WTC11 (cell line): ENCODE measurements around the gene COL4A1.

ENCODE experiments used
- ELF4 ChIP-seq: sonication (generic); formaldehyde crosslinking; IDR thresholded peaks from 2 replicates; pipeline ENCODE4 v1.8.1; 2022; ENCODE audit warnings: low read depth, mild to moderate bottlenecking, moderate library complexity, missing genetic modification reagents
- EMX1 ChIP-seq: fragments of 250-450 bp; sonication (Bioruptor Pico); IDR thresholded peaks from 2 replicates; pipeline ENCODE4 v1.8.0; 2021; ENCODE audit warnings: mild to moderate bottlenecking
- FOXJ3 ChIP-seq: sonication (generic); formaldehyde crosslinking; IDR thresholded peaks from 2 replicates; pipeline ENCODE4 v1.9.0; 2021; ENCODE audit warnings: missing genetic modification reagents, mild to moderate bottlenecking, borderline replicate concordance
- FOXP1 ChIP-seq: sonication (generic); formaldehyde crosslinking; IDR thresholded peaks from 2 replicates; pipeline ENCODE4 v1.8.0; 2022; ENCODE audit warnings: missing genetic modification reagents, mild to moderate bottlenecking, moderate library complexity, borderline replicate concordance
- GTF2I ChIP-seq: fragments of 250-450 bp; sonication (Bioruptor Pico); conservative IDR thresholded peaks from 2 replicates; pipeline ENCODE4 v1.4.0; 2021; ENCODE audit warnings: mild to moderate bottlenecking
- TCF7 ChIP-seq: sonication (generic); formaldehyde crosslinking; IDR thresholded peaks from 2 replicates; pipeline ENCODE4 v1.8.0; 2022; ENCODE audit warnings: mild to moderate bottlenecking, low read depth, missing genetic modification reagents, moderate library complexity
- TEAD4 ChIP-seq: sonication (generic); formaldehyde crosslinking; IDR thresholded peaks from 2 replicates; pipeline ENCODE4 v1.8.0; 2022; ENCODE audit warnings: mild to moderate bottlenecking, missing genetic modification reagents
- TP53 ChIP-seq: sonication (generic); formaldehyde crosslinking; IDR thresholded peaks from 2 replicates; pipeline ENCODE4 v1.8.1; 2023; ENCODE audit warnings: mild to moderate bottlenecking, missing genetic modification reagents
- TF ChIP-seq, protein P1 (sequence below): fragments of 200-600 bp; IDR thresholded peaks from 2 replicates; pipeline ENCODE4 v1.8.0; 2022; ENCODE audit warnings: antibody characterized with exemption
- TF ChIP-seq, protein P2 (sequence below): sonication (generic); formaldehyde crosslinking; IDR thresholded peaks from 2 replicates; pipeline ENCODE4 v1.8.1; 2023; ENCODE audit warnings: mild to moderate bottlenecking, missing genetic modification reagents, borderline replicate concordance
- TF ChIP-seq, protein P3 (sequence below): sonication (generic); formaldehyde crosslinking; IDR thresholded peaks from 2 replicates; pipeline ENCODE4 v1.8.0; 2023; ENCODE audit warnings: missing genetic modification reagents
- TF ChIP-seq, protein P4 (sequence below): sonication (generic); formaldehyde crosslinking; IDR thresholded peaks from 2 replicates; pipeline ENCODE4 v1.8.0; 2022; ENCODE audit warnings: mild to moderate bottlenecking, missing genetic modification reagents

DNA sequence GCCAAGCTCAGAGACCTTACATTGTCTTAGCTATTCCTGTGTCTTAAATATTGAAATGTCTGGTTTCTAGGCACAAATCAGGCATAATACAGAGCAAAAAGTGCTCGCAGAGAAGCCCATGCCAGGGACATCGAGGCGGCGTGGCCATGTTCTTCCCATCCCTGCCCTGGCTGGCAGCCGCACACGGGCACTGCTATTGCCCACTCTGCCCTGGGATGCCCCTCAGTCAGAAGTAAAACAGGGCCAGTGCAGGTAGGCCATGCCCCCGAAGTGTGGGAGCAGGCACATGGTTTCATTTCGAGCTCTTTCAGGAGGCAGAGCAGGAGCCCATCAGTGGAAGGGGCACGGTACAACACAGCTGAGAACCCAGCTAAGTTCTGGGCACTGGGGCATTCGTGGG is 113.5 kb downstream of the COL4A1 start:
- TF ChIP-seq TEAD4: no peak
- TF ChIP-seq, protein P1, sequence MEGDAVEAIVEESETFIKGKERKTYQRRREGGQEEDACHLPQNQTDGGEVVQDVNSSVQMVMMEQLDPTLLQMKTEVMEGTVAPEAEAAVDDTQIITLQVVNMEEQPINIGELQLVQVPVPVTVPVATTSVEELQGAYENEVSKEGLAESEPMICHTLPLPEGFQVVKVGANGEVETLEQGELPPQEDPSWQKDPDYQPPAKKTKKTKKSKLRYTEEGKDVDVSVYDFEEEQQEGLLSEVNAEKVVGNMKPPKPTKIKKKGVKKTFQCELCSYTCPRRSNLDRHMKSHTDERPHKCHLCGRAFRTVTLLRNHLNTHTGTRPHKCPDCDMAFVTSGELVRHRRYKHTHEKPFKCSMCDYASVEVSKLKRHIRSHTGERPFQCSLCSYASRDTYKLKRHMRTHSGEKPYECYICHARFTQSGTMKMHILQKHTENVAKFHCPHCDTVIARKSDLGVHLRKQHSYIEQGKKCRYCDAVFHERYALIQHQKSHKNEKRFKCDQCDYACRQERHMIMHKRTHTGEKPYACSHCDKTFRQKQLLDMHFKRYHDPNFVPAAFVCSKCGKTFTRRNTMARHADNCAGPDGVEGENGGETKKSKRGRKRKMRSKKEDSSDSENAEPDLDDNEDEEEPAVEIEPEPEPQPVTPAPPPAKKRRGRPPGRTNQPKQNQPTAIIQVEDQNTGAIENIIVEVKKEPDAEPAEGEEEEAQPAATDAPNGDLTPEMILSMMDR: no peak
- TF ChIP-seq TP53 (CRISPR knock-in tag): no peak
- TF ChIP-seq GTF2I (CRISPR knock-in tag): no peak
- TF ChIP-seq, protein P2, sequence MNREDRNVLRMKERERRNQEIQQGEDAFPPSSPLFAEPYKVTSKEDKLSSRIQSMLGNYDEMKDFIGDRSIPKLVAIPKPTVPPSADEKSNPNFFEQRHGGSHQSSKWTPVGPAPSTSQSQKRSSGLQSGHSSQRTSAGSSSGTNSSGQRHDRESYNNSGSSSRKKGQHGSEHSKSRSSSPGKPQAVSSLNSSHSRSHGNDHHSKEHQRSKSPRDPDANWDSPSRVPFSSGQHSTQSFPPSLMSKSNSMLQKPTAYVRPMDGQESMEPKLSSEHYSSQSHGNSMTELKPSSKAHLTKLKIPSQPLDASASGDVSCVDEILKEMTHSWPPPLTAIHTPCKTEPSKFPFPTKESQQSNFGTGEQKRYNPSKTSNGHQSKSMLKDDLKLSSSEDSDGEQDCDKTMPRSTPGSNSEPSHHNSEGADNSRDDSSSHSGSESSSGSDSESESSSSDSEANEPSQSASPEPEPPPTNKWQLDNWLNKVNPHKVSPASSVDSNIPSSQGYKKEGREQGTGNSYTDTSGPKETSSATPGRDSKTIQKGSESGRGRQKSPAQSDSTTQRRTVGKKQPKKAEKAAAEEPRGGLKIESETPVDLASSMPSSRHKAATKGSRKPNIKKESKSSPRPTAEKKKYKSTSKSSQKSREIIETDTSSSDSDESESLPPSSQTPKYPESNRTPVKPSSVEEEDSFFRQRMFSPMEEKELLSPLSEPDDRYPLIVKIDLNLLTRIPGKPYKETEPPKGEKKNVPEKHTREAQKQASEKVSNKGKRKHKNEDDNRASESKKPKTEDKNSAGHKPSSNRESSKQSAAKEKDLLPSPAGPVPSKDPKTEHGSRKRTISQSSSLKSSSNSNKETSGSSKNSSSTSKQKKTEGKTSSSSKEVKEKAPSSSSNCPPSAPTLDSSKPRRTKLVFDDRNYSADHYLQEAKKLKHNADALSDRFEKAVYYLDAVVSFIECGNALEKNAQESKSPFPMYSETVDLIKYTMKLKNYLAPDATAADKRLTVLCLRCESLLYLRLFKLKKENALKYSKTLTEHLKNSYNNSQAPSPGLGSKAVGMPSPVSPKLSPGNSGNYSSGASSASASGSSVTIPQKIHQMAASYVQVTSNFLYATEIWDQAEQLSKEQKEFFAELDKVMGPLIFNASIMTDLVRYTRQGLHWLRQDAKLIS (CRISPR knock-in tag): no peak
- TF ChIP-seq FOXP1 (CRISPR knock-in tag): no peak
- no peak for TF ChIP-seq EMX1 (CRISPR knock-in tag)
- TF ChIP-seq, protein P3, sequence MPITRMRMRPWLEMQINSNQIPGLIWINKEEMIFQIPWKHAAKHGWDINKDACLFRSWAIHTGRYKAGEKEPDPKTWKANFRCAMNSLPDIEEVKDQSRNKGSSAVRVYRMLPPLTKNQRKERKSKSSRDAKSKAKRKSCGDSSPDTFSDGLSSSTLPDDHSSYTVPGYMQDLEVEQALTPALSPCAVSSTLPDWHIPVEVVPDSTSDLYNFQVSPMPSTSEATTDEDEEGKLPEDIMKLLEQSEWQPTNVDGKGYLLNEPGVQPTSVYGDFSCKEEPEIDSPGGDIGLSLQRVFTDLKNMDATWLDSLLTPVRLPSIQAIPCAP: no peak
- TF ChIP-seq FOXJ3: no peak
- TF ChIP-seq, protein P4, sequence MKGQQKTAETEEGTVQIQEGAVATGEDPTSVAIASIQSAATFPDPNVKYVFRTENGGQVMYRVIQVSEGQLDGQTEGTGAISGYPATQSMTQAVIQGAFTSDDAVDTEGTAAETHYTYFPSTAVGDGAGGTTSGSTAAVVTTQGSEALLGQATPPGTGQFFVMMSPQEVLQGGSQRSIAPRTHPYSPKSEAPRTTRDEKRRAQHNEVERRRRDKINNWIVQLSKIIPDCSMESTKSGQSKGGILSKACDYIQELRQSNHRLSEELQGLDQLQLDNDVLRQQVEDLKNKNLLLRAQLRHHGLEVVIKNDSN (CRISPR knock-in tag): no peak
- TF ChIP-seq ELF4 (CRISPR knock-in tag): no peak
- TF ChIP-seq TCF7 (CRISPR knock-in tag): no peak
